ENCODE data around the gene PCSK5. TPM values are rescaled to one million over a fixed set of nuclear protein-coding genes. Genes with fewer than 3 reads are reported as not detected.

PCSK5 gene
- total and polyA plus RNA-seq, 2 donors (not counting 1 experiment from before 2014, with no cell fraction given) = 0.09 TPM; not detected in 1

- Histone ChIP-seq H3K4me1 (ENCODE audit: control insufficient read depth in 2 of 2, insufficient read depth in 2 of 2, low read length in 2 of 2) (no peaks in the 10 kb centered on the region), H3K79me2 (ENCODE audit: control insufficient read depth, insufficient read depth, low read length) (no peaks in the 10 kb centered on the region), H2AFZ (ENCODE audit: insufficient read depth, low read depth, low read length, poor library complexity, severe bottlenecking) (no peak overlapping the region), H3K9me3 (ENCODE audit: control extremely low read depth in 1 of 3, control insufficient read depth in 2 of 3, insufficient read depth in 1 of 3, low read length in 2 of 3) (no peaks in the 10 kb centered on the region), H3K36me3 (replicated peaks in 1 of 2; ENCODE audit: control extremely low read depth in 1 of 2, control insufficient read depth in 1 of 2, extremely low read depth in 1 of 2, insufficient read depth in 2 of 2, low read length in 1 of 2) (no peaks in the 10 kb centered on the region), H3K27ac (ENCODE audit: low read length in 2 of 2) (no peak overlapping the region), H4K20me1 (ENCODE audit: control insufficient read depth, insufficient read depth, low read length, poor library complexity, severe bottlenecking) (no peaks in the 10 kb centered on the region), H3K9ac (ENCODE audit: low read length) (no peak overlapping the region), H3K4me2 (replicated peaks; ENCODE audit: low read depth, low read length, poor library complexity, severe bottlenecking) (no peak overlapping the region), H3K27me3 (replicated peaks in 1 of 4; ENCODE audit: control extremely low read depth in 1 of 4, control insufficient read depth in 3 of 4, insufficient read depth in 4 of 4, low read length in 3 of 4) (no peaks in the 10 kb centered on the region), H3K4me3 (ENCODE audit: control extremely low read depth in 1 of 5, extremely low read depth in 1 of 5, insufficient read depth in 1 of 5, low read depth in 2 of 5, low read length in 4 of 5) (no peak overlapping the region)
- Mint-ChIP-seq H3K9me3 (ENCODE audit: insufficient read depth) (peaks cover 2% of the 10 kb centered on the region), H3K4me3 (no peak overlapping the region), H3K27me3 (no peaks in the 10 kb centered on the region), H3K27ac (no peak overlapping the region), H3K4me1 (no peaks in the 10 kb centered on the region)
- DNase-seq (no peak), ATAC-seq (ENCODE audit: low read depth) (no peak)
- CTCF ChIA-PET = no interaction called here
- TF ChIP-seq EZH2 (IDR thresholded peaks at IDR 0.05; ENCODE audit: borderline replicate concordance, insufficient read depth, low read depth, low read length, poor library complexity, severe bottlenecking) = no peak
- TF ChIP-seq, protein P1, sequence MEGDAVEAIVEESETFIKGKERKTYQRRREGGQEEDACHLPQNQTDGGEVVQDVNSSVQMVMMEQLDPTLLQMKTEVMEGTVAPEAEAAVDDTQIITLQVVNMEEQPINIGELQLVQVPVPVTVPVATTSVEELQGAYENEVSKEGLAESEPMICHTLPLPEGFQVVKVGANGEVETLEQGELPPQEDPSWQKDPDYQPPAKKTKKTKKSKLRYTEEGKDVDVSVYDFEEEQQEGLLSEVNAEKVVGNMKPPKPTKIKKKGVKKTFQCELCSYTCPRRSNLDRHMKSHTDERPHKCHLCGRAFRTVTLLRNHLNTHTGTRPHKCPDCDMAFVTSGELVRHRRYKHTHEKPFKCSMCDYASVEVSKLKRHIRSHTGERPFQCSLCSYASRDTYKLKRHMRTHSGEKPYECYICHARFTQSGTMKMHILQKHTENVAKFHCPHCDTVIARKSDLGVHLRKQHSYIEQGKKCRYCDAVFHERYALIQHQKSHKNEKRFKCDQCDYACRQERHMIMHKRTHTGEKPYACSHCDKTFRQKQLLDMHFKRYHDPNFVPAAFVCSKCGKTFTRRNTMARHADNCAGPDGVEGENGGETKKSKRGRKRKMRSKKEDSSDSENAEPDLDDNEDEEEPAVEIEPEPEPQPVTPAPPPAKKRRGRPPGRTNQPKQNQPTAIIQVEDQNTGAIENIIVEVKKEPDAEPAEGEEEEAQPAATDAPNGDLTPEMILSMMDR (IDR thresholded peaks at IDR 0.05) = no peak
- intact Hi-C loops (cut with micrococcal nuclease) = no loop called here
- WGBS (ENCODE audit: insufficient coverage) = 89% methylated on average over 5 of the region's 8 CpGs
- POLR2A ChIA-PET = no interaction called here
Measured at GRCh38 chr9:75992482-75993206, 102.2 kb downstream of the PCSK5 start.

DNA sequence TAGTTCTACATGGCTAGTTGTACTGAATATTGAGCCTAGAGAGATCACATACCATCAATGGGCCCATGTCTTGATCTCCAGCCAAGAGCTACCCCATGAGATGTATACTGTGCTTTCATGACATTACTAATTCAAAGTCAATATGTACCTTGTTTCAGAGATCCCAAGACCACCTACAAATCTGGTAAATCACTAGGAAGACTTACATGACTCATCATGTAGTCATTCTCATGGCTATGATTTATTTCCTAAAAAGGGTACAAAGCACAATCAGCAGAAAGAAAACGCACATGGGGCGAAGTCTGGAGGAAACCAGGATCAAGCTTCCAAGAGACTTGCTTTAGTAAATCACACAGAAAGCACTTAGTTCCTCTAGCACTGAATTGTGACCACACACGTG, 103.0 kb downstream of the PCSK5 start:
- no peak overlapping the region for H3K27ac Mint-ChIP-seq

More for the DNA sequence above, 103.0 kb downstream of the PCSK5 start:
- H3K4me3 ChIP-seq (ENCODE audit: control extremely low read depth in 1 of 5, extremely low read depth in 1 of 5, insufficient read depth in 1 of 5, low read depth in 2 of 5, low read length in 4 of 5) = no peak overlapping the region
- H3K27me3 ChIP-seq (replicated peaks in 1 of 4; ENCODE audit: control extremely low read depth in 1 of 4, control insufficient read depth in 3 of 4, insufficient read depth in 4 of 4, low read length in 3 of 4) = no peaks in the 10 kb centered on the region
- Mint-ChIP-seq H3K4me1 (no peaks in the 10 kb centered on the region), H3K9me3 (ENCODE audit: insufficient read depth) (peaks cover 2% of the 10 kb centered on the region), H3K27me3 (no peaks in the 10 kb centered on the region), H3K4me3 (no peak overlapping the region)
- no peak overlapping the region for H3K27ac ChIP-seq (ENCODE audit: low read length in 2 of 2)
- H2AFZ ChIP-seq (ENCODE audit: insufficient read depth, low read depth, low read length, poor library complexity, severe bottlenecking) = no peak overlapping the region
- ATAC-seq (ENCODE audit: low read depth) (no peak), DNase-seq (no peak)
- 93% methylated on average over 3 of the region's 3 CpGs for WGBS (ENCODE audit: insufficient coverage)
- no peaks in the 10 kb centered on the region for H3K9me3 ChIP-seq (ENCODE audit: control extremely low read depth in 1 of 3, control insufficient read depth in 2 of 3, insufficient read depth in 1 of 3, low read length in 2 of 3)
- ChIA-PET POLR2A (no interaction called here), CTCF (no interaction called here)
- TF ChIP-seq, protein P1 (IDR thresholded peaks at IDR 0.05) = no peak
- no peak for TF ChIP-seq EZH2 (IDR thresholded peaks at IDR 0.05; ENCODE audit: borderline replicate concordance, insufficient read depth, low read depth, low read length, poor library complexity, severe bottlenecking)
- H3K4me1 ChIP-seq (ENCODE audit: control insufficient read depth in 2 of 2, insufficient read depth in 2 of 2, low read length in 2 of 2) = no peaks in the 10 kb centered on the region
- H3K79me2 ChIP-seq (ENCODE audit: control insufficient read depth, insufficient read depth, low read length) = no peaks in the 10 kb centered on the region
- no peak overlapping the region for H3K4me2 ChIP-seq (replicated peaks; ENCODE audit: low read depth, low read length, poor library complexity, severe bottlenecking)
- no peaks in the 10 kb centered on the region for H4K20me1 ChIP-seq (ENCODE audit: control insufficient read depth, insufficient read depth, low read length, poor library complexity, severe bottlenecking)
- no peak overlapping the region for H3K9ac ChIP-seq (ENCODE audit: low read length)
- no peaks in the 10 kb centered on the region for H3K36me3 ChIP-seq (replicated peaks in 1 of 2; ENCODE audit: control extremely low read depth in 1 of 2, control insufficient read depth in 1 of 2, extremely low read depth in 1 of 2, insufficient read depth in 2 of 2, low read length in 1 of 2)
- intact Hi-C loops (cut with micrococcal nuclease) = no loop called here
